Breast epithelium (tissue), 3 donors: ENCODE data around the gene MROH2A.

Experiments used
- CTCF ChIP-seq, 3 donors: fragments of 450-650 bp; IDR thresholded peaks; one replicate each; pipeline ENCODE4 v1.5.1; 2016 to 2017; ENCODE audit warnings: antibody characterized with exemption in 3 of 3, mild to moderate bottlenecking in 3 of 3, moderate library complexity in 3 of 3
- POLR2A ChIP-seq: fragments of 450-650 bp; IDR thresholded peaks from one replicate; pipeline ENCODE4 v1.6.1; 2016; ENCODE audit warnings: antibody characterized with exemption, mild to moderate bottlenecking, moderate library complexity
- POLR2AphosphoS5 ChIP-seq, 3 donors: sonication (generic); formaldehyde crosslinking; IDR thresholded peaks; one replicate each; pipeline ENCODE4 v1.6.1; 2017; ENCODE audit warnings: antibody characterized with exemption in 3 of 3

DNA sequence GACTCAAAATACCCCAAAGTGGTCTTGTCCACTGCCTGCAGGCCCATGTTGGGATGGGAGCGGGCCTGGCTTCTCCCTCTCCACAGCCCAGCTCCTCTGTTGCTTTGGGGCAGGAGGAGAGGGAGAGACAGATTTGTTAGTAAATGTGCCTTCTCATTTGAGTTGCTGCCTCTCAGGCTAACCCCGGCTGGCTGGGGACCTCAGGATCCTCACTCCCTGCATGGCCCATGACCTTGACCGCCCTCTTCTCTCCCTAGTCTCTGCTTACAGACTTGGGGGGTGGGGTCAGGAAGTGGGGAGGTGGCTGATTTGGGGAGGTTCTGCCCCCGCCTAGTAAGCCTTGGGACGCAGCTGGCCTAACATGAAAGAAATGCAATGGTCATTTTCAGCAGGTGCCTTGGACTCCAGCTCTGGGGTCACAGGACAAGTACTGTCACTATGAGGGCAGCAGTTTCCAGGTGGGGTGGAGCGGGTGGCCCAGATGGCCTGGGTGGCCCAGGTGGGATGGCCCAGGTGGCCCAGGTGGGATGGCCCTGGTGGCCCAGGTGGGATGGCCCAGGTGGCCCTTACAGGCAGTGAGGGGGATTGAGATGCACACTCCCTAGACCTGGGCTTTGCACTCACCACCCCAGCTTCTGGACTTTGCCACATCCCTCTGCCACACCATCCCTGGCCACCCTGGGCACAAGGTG lies 52.1 kb downstream of the MROH2A start:
- TF ChIP-seq POLR2A (no peak), CTCF (IDR thresholded peaks at IDR 0.05) (no peak), POLR2AphosphoS5 (IDR thresholded peaks at IDR 0.05) (no peak)
